SU-DHL-6 (cell line): ENCODE results near the gene TBPL1.

Experiments used
- H2AFZ ChIP-seq: fragments of 200-600 bp; sonication (generic); 2 replicates; pipeline ENCODE4 v1.6.1; 2014; ENCODE audit warnings: low read depth, mild to moderate bottlenecking, moderate library complexity, mixed read lengths, antibody characterized with exemption, low read length; ENCODE audit not compliant: severe bottlenecking
- H3F3A ChIP-seq: fragments of 200-600 bp; shearing (Covaris generic); 2 replicates; pipeline ENCODE4 v1.6.0; 2016; ENCODE audit warnings: antibody characterized with exemption, mild to moderate bottlenecking; ENCODE audit not compliant: insufficient read depth
- H3K27ac ChIP-seq: fragments of 200-600 bp; sonication (generic); 2 replicates; pipeline ENCODE4 v1.5.1; 2016; ENCODE audit warnings: low read depth, mild to moderate bottlenecking, low read length, moderate library complexity, mixed read lengths
- H3K27me3 ChIP-seq: fragments of 200-600 bp; sonication (generic), shearing (Covaris generic); 2 replicates; pipeline ENCODE4 v1.6.0; 2014; ENCODE audit warnings: mild to moderate bottlenecking, low read length
- H3K36me3 ChIP-seq: fragments of 200-600 bp; sonication (generic); 2 replicates; pipeline ENCODE4 v1.6.1; 2014; ENCODE audit warnings: mild to moderate bottlenecking, low read length, mixed read lengths
- H3K4me2 ChIP-seq: fragments of 300-600, 200-600 bp; shearing (Covaris generic), sonication (generic); 2 replicates; pipeline ENCODE4 v1.6.0; 2014; ENCODE audit warnings: low read length, low read depth, mild to moderate bottlenecking; ENCODE audit not compliant: poor library complexity, severe bottlenecking
- H3K4me3 ChIP-seq: fragments of 200-600 bp; sonication (generic); 2 replicates; pipeline ENCODE4 v1.5.1; 2014; ENCODE audit warnings: antibody characterized with exemption, low read length, mild to moderate bottlenecking, mixed read lengths; ENCODE audit not compliant: insufficient read depth, poor library complexity, severe bottlenecking
- H3K79me2 ChIP-seq: fragments of 200-600 bp; sonication (generic); 2 replicates; pipeline ENCODE4 v1.6.1; 2014; ENCODE audit warnings: mild to moderate bottlenecking, low read length, moderate library complexity; ENCODE audit not compliant: insufficient read depth
- H3K9ac ChIP-seq: fragments of 200-600 bp; sonication (generic); 2 replicates; pipeline ENCODE4 v1.7.0; 2014; ENCODE audit warnings: mild to moderate bottlenecking, low read length
- H3K9me2 ChIP-seq: fragments of 200-600 bp; sonication (generic); replicated peaks from 2 replicates; pipeline ENCODE4 v1.6.1; 2014; ENCODE audit warnings: low read length; ENCODE audit not compliant: insufficient read depth
- H3K9me3 ChIP-seq: fragments of 200-600 bp; sonication (generic); 2 replicates; pipeline ENCODE4 v1.6.1; 2014; ENCODE audit warnings: low read length, mixed read lengths; ENCODE audit not compliant: insufficient read depth
- H4K20me1 ChIP-seq: fragments of 200-600 bp; sonication (generic); 2 replicates; pipeline ENCODE4 v1.6.1; 2014; ENCODE audit warnings: low read depth, mild to moderate bottlenecking, antibody characterized with exemption, low read length, moderate library complexity, mixed read lengths
- EZH2phosphoT487 ChIP-seq: fragments of 200-600 bp; sonication (generic), shearing (Covaris generic); conservative IDR thresholded peaks from 2 replicates; pipeline ENCODE4 v1.6.1; 2018; ENCODE audit warnings: mild to moderate bottlenecking, antibody characterized with exemption, low read length, moderate library complexity, mixed read lengths
- TF ChIP-seq, protein P1 (sequence below): fragments of 200-600 bp; sonication (generic); IDR thresholded peaks from one replicate; pipeline ENCODE4 v1.5.1; 2017; ENCODE audit warnings: antibody characterized with exemption, mild to moderate bottlenecking, low read length, moderate library complexity; ENCODE audit not compliant: insufficient read depth, poor library complexity, severe bottlenecking

The TBPL1 gene

DNA sequence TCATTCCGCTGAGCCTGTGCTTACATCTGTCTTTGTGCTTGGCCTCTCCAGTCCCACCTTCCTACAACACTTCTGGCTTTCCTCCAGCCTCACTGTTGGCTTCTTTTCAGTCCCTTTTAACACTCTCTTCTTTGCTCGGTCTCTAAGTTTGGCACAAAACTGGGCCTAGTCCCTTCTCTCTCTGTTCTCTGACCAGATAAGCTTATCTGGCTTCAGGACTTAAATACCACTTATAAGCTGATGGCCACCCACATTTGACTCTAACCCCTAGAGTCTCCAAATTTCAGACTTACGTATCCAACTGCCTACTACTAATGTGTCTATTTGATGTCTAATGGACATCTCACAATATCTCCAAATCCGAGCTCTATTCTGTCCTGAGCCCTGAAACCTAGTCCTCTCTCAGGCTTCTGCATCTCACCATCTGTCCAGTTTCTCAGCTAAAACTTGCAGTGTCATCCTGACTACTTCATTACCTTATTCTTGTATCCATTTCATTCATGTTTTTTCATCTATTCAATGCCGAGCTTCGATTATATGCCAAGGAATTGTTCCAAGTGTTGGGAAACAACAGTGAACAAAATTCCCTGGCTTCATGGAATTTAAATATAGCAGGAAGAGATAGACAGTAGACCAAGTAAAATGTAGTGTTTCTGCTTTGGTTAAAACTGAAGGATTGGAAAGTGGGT lies 40.1 kb downstream of the TBPL1 start:
- no peak overlapping the region for H3K4me3 ChIP-seq
- H3K27ac ChIP-seq, result no peak overlapping the region
- H3K27me3 ChIP-seq, result no peaks in the 10 kb centered on the region
- no peaks in the 10 kb centered on the region for H3K9me2 ChIP-seq
- H3K9ac ChIP-seq, result no peak overlapping the region
- peaks cover 9% of the 10 kb centered on the region; the same call in 1 of the 2 replicates for H3F3A ChIP-seq
- no peaks in the 10 kb centered on the region for H3K79me2 ChIP-seq
- no peaks in the 10 kb centered on the region for H3K9me3 ChIP-seq
- H4K20me1 ChIP-seq, result no peaks in the 10 kb centered on the region
- H3K36me3 ChIP-seq, result peaks cover 2% of the 10 kb centered on the region; the same call in 1 of the 2 replicates
- no peak overlapping the region for H2AFZ ChIP-seq
- H3K4me2 ChIP-seq, result no peak overlapping the region
- no peak for TF ChIP-seq EZH2phosphoT487
- TF ChIP-seq, protein P1, sequence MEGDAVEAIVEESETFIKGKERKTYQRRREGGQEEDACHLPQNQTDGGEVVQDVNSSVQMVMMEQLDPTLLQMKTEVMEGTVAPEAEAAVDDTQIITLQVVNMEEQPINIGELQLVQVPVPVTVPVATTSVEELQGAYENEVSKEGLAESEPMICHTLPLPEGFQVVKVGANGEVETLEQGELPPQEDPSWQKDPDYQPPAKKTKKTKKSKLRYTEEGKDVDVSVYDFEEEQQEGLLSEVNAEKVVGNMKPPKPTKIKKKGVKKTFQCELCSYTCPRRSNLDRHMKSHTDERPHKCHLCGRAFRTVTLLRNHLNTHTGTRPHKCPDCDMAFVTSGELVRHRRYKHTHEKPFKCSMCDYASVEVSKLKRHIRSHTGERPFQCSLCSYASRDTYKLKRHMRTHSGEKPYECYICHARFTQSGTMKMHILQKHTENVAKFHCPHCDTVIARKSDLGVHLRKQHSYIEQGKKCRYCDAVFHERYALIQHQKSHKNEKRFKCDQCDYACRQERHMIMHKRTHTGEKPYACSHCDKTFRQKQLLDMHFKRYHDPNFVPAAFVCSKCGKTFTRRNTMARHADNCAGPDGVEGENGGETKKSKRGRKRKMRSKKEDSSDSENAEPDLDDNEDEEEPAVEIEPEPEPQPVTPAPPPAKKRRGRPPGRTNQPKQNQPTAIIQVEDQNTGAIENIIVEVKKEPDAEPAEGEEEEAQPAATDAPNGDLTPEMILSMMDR, result no peak

DNA sequence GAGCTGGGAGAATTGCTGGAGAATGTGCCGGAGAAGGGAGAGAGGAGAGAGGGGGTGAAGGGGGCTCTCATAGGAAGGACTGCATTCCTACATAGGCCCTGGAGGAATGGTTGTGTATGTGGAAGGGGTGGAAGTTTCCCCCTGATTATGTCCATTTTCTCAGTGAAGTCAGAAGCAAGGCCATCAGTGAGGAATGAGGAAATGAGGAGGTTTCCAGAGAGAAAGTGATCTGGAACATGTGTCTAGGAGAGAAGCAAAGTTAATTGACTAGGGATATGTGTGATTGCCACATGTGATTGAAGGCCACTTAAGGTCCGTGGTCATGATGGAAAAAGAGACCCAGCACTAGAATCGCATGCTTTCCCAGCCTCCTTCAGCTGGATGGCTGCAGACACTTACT lies 42.3 kb downstream of the TBPL1 start:
- Histone ChIP-seq H3K9ac (no peak overlapping the region), H3K27ac (no peak overlapping the region), H3K9me3 (no peaks in the 10 kb centered on the region), H3K4me2 (no peak overlapping the region), H4K20me1 (no peaks in the 10 kb centered on the region), H3K4me3 (no peak overlapping the region), H3K36me3 (peaks cover under 1% of the 10 kb centered on the region; the same call in 1 of the 2 replicates), H3K9me2 (no peaks in the 10 kb centered on the region), H3K27me3 (no peaks in the 10 kb centered on the region), H3F3A (peaks cover 3% of the 10 kb centered on the region; the same call in 1 of the 2 replicates), H3K79me2 (no peaks in the 10 kb centered on the region), H2AFZ (no peak overlapping the region)
- TF ChIP-seq, protein P1, result no peak
- TF ChIP-seq EZH2phosphoT487, result no peak

DNA sequence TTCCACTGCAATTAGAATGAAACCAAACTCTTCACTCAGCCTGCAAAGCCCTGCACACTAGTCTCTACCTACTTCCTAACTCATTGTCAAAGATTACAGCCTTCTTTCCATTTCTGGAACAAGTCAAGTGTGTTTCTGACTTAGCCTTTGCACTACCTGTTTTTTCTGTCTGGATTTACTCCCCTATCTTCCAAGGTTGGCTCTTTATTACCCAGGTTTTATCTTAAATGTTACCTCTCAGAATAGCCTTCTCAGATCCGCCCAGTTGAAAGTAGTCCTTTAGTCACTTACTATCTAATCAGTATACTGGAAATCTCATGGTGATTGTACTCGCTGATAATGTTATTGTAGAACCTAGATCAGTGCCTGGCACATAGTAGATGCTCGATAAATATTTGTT lies 42.7 kb downstream of the TBPL1 start:
- Histone ChIP-seq H3K9ac (no peak overlapping the region), H3K79me2 (no peaks in the 10 kb centered on the region), H3K9me3 (no peaks in the 10 kb centered on the region), H2AFZ (no peak overlapping the region), H3K9me2 (no peaks in the 10 kb centered on the region), H4K20me1 (no peaks in the 10 kb centered on the region), H3K4me2 (no peak overlapping the region), H3K27ac (no peak overlapping the region), H3K4me3 (no peak overlapping the region), H3K27me3 (no peaks in the 10 kb centered on the region), H3F3A (0 out of 2 replicates have a peak, but pooled peaks cover 3% of the 10 kb centered on the region), H3K36me3 (no peaks in the 10 kb centered on the region)
- TF ChIP-seq, protein P1, result no peak
- no peak for TF ChIP-seq EZH2phosphoT487
